Stimulated activated CD4-positive, alpha-beta T cell treated with anti-CD3 and anti-CD28 coated beads, Interleukin-2, amount 100 ng/mL, for 24 hours (primary cell): ENCODE results near the gene C5orf63.
"Not testable (repeated sequence)": the region's sequence is repeated elsewhere in the genome, so short reads cannot be mapped to it uniquely, and the experiment has no call there.

Source experiments
- DNase-seq, 2 donors: peaks; one replicate each; pipeline ENCODE4 v3.0.0-alpha.2; 2020

C5orf63 gene

GRCh38 chr5:127070243-127070642 is 3.1 kb downstream of the C5orf63 start:
- no peak for DNase-seq

GRCh38 chr5:127068493-127069214 is 4.6 kb downstream of the C5orf63 start:
- no peak for DNase-seq

GRCh38 chr5:127066721-127067120 is 6.6 kb downstream of the C5orf63 start:
- no peak for DNase-seq

GRCh38 chr5:127064253-127064840 is 9.0 kb downstream of the C5orf63 start:
- DNase-seq, result no peak

- no peak for DNase-seq
Measured at GRCh38 chr5:127063257-127063913, 9.9 kb downstream of the C5orf63 start.

- DNase-seq, result no peak
Measured at GRCh38 chr5:127061956-127062355, 11.3 kb downstream of the C5orf63 start.

GRCh38 chr5:127061537-127061936 is 11.8 kb downstream of the C5orf63 start:
- no peak for DNase-seq

GRCh38 chr5:127060470-127060985 is 12.8 kb downstream of the C5orf63 start:
- DNase-seq, result no peak

GRCh38 chr5:127056896-127057295 is 16.4 kb downstream of the C5orf63 start:
- DNase-seq, result no peak

GRCh38 chr5:127055880-127056653 is 17.2 kb downstream of the C5orf63 start:
- DNase-seq, result no peak

- DNase-seq, result not testable (repeated sequence)
Measured at GRCh38 chr5:127053551-127053950, 19.8 kb downstream of the C5orf63 start.

GRCh38 chr5:127053049-127053448 is 20.3 kb downstream of the C5orf63 start:
- DNase-seq, result no peak

- no peak for DNase-seq
Measured at GRCh38 chr5:127051591-127051990, 21.7 kb downstream of the C5orf63 start.

- no peak for DNase-seq
Measured at GRCh38 chr5:127046343-127047072, 26.8 kb downstream of the C5orf63 start.

- no peak for DNase-seq
Measured at GRCh38 chr5:127042593-127042992, 30.7 kb downstream of the C5orf63 start.

GRCh38 chr5:127041571-127041970 is 31.7 kb downstream of the C5orf63 start:
- no peak for DNase-seq

- no peak for DNase-seq
Measured at GRCh38 chr5:127040796-127041520, 32.3 kb downstream of the C5orf63 start.

- DNase-seq, result no peak
Measured at GRCh38 chr5:127038550-127038949, 34.8 kb downstream of the C5orf63 start.

GRCh38 chr5:127031863-127032232 is 41.5 kb downstream of the C5orf63 start:
- DNase-seq, result no peak

GRCh38 chr5:127031147-127031862 is 42.0 kb downstream of the C5orf63 start:
- peak in 1 of 2 donors; percentile 40 for DNase-seq
